HG02981 (cell line): ENCODE measurements around the gene SZT2.
A peak's percentile ranks its signal among the peaks of the same experiment; 100 is the strongest.

Experiments used
- ATAC-seq: cut with Tn5 transposase; IDR thresholded peaks from one replicate; pipeline ENCODE4 v1.9.1; 2021; ENCODE audit warnings: mild to moderate bottlenecking, moderate library complexity; ENCODE audit not compliant: unreplicated experiment

The SZT2 gene

DNA sequence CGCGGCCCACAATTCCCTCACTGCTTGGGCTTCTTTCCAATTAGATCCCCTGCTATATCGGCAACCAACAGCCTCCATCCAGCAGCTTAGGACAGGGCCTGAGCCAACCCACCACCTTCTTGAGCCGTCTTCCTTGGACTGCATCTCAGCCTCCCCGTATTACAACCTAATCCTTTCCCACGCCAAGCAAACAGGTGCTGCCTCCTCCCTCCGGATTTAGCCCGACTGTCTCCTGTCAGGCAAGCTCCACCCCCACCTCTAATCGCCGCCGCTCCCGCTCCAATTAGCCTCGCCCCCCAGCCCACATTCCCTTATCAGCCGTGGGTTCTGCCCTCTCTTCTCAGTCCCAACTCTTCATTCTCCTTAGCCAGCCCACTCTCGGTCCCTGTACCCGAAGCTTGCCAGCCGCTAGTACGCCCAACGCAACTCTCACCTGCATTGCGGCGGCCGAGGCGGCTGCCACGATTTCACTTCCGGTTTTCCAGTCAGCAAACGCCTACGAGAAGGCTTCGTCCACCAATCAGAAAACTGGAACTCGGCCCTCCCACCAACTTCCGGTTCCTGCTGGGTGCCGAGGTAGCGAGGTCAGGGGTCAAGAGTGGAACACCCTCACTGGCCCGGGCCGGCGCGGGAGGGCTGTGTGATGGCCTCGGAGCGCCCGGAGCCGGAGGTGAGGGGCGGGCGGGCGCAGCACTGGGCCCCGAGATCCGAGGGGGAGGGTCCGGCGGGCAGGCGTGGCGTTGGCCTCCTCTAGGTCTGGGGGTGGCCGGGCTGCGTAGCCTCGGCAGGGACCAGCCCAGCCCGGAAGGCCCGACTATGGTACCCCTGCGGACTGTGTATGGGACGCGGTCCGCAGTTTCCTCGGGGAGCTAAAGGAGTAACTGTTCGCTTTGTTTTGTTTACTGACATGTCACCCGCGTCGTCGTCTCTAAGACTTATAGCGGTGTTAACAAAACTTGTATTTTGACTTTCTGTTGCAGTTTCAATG lies at the start of gene SZT2, which contains the start of gene MED8:
Gene SZT2, plus strand, starts transcription at position 574 of the 988 bp plus-strand sequence. Its CDS starts 70 bp downstream, at position 644.
Gene MED8, minus strand, starts transcription at position 475 of the 988 bp plus-strand sequence. Its CDS starts 36 bp downstream, at position 439.
- ATAC-seq: peak; percentile 95

GRCh38 chr1:43340559-43340958 lies 49.1 kb upstream of the SZT2 start:
- no peak for ATAC-seq

DNA sequence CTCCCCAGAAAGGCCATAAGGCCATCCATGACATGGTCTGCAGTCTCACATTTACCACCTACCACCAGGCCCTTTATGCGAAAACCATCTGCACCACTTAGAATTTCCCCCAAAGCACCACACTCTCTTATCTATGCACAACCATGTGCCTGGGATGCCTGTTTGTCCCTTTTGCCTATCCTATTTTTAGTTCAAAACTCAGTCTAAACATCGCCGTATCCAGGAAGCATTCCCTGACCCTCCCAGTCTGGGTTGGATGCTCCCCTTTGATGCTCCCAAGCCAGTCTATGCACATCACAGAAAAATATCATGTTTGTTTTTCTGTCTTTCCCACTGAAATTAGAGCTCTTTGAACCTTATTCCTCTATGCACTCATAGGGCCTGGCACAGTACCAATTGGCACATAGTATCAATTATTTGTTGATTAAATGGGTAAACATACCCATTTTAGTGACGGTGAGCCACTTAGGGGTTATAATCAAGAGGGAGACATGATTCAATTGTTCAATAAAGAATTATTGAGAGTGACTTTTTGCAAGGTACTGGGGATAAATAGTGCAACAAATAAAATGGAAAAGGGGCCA lies 45.3 kb upstream of the SZT2 start:
- ATAC-seq: no peak

DNA sequence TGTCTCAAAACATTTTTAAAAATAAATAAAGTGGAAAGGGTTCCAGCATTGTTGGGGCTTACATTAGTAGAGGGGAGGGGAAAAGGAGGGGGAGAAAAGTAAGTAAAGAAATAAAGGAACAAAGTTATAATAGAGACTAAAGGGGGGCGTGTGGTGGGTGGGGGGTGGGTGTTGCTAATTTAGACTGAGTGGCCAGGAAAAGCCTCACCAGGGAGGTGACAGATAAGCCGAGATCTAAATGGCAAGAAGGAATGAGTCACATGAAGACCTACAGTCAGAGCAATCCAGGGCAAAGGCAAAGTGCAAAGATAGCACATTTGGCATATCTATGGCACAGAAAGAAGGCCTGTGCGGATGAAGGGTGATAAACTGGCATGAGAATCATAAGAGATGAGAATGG lies 44.6 kb upstream of the SZT2 start:
- ATAC-seq: no peak

DNA sequence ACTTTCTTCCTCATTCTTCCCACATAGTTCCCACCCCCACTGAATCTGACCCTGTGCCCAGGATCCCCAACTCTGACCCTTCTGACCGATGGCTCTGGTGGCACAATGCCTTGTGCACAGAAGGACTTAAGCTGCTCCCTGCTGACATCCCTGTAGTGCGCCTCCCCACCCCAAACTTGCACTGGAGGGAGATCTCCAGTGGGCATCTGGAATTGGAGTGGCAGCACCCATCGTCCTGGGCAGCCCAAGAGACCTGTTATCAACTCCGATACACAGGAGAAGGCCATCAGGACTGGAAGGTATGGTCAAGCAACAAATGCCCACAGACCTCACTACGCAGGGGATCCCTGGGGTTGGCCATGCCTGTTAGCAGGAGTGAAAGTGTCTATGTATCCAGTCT lies 43.1 kb upstream of the SZT2 start:
- no peak for ATAC-seq

DNA sequence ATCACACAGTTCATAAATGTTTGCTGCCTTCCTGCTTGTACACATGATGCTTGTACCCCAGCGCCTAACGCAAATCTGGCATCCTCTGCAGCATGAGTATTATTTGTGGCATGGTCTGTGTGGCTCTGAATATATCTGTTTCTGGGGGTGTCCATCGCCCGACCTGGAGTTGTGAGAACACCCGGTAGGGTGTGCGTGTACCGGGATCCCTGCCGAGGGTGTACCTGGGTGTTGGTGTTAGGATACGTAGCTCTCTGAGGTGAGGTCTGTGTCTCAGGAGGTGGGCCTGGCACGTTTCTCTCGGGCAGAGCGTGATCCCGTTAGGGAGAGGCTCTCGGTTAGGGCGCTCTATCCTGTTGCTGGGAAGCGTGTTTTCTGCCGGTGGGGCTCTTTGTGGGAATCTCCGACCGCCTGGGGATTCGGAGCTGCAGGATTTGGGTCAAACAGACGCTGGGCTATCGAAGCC lies 41.3 kb upstream of the SZT2 start:
- ATAC-seq: no peak

DNA sequence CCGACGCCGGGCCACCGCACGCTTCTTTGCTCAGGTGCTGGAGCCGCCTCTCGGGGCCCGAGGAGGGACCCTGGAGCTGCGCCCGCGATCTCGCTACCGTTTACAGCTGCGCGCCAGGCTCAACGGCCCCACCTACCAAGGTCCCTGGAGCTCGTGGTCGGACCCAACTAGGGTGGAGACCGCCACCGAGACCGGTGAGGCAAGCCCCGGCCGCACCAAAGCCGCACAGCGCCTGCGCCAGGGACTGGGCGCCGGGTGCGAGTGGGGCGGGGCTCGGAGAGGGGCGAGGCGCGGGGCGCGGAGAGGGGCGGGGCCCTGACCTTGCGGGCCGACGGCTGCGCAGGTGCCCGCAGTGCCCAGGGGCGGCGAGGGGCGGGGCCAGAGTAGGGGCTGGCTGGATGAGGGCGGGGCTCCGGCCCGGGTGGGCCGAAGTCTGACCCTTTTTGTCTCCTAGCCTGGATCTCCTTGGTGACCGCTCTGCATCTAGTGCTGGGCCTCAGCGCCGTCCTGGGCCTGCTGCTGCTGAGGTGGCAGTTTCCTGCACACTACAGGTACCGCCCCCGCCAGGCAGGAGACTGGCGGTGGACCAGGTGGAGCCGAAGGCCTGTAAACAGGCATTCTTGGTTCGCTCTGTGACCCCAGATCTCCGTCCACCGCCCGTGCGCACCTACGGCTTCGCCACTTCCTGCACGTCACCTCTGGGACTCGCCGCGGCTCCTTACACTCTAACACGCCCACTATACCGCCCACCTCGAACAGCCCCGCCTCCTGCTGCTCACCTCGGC lies 40.7 kb upstream of the SZT2 start:
- no peak for ATAC-seq

GRCh38 chr1:43349594-43350306 lies 39.9 kb upstream of the SZT2 start:
- ATAC-seq: no peak

GRCh38 chr1:43350976-43351375 lies 38.7 kb upstream of the SZT2 start:
- ATAC-seq: no peak

DNA sequence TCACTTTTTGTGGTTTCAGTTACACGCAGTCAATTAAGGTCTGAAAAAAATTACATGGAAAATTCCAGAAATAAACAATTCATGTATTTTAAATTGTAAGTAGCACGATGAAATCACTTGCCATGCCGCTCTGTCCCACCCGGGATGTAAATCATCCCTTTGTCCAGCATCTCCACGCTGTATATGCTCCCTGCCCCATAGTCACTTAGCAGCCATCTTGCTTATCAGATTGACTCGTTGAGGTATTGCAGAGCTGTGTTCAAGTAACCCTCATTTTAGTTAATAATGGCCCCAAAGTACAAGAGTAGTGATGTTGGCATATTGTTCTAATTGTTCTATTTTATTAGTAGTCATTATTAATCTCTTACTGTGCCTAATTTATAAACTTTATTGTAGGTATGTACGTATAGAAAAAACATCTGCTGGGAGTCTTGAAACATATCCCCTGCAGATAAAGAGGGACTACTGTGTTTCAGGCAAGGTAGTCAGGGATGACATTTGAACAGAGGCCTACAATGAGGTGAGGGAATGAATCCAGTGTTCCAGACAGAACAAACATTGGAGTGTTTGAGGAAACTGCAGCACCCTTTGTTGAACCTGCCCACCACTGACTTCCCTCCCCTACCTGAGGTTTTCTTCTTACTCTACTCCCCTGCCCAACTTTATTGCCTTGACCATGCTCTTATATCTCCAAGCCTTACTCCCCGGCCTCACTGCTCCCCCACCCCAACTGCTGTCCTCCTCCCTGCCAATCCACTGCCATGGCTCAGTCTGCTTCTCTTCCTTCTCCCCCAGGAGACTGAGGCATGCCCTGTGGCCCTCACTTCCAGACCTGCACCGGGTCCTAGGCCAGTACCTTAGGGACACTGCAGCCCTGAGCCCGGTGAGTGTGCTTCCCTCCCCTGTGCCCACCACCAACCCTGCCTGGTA lies 38.0 kb upstream of the SZT2 start:
- no peak for ATAC-seq

GRCh38 chr1:43352351-43352705 lies 37.4 kb upstream of the SZT2 start:
- ATAC-seq: no peak

DNA sequence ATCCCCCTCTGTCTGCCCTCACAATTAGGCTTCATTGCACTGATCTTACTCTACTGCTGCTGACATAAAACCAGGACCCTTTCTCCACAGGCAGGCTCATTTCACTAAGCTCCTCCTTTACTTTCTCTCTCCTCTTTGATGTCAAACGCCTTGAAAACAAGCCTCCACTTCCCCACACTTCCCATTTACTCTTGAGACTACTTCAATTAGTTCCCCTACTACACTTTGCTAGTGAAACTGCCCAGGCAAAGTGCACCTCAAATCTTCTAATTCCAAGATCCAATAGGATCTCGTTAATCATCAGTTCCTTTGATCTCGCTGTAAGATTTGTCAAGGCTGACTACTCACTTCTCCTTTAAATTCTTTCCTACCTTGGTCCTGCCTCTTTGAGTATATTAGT lies 36.8 kb upstream of the SZT2 start:
- no peak for ATAC-seq

GRCh38 chr1:43354471-43354870 lies 35.2 kb upstream of the SZT2 start:
- no peak for ATAC-seq

DNA sequence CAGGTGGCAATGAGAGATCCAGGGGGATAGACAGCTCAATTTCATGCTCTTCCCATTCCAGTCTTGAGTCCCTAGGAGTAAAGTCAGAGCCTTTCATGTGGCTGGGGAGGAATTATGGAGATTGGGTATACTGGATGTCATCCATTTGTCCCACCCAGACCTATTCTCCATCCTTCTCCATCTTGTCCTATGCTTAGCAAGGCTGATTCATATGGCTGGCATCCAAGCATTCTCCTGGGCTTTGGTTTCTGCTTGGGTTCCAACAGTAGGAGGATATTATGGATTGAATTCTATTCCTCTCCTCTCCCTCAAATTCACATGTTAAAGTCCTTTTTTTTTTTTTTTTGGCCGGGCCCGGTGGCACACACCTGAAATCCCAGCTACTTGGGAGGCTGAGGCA lies 34.8 kb upstream of the SZT2 start:
- ATAC-seq: no peak

DNA sequence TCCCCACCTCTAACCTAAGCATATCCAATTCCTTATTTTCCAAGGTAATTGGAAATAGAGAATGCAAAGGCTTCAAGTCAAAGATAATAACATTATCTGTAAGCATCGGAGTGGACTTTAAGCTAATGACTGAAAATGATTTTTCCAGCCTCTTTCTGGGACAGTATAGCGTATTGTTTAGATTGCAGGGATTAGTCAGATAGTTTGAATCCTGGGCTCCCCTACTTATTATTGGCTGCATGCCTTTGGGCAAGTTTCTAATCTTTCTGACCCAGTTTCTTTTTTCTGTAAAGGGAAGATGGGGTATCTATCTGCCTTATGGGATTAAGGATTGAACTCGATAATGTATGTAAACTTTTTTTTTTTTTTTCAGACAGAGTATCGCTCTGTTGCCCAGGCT lies 32.4 kb upstream of the SZT2 start:
- ATAC-seq: no peak

DNA sequence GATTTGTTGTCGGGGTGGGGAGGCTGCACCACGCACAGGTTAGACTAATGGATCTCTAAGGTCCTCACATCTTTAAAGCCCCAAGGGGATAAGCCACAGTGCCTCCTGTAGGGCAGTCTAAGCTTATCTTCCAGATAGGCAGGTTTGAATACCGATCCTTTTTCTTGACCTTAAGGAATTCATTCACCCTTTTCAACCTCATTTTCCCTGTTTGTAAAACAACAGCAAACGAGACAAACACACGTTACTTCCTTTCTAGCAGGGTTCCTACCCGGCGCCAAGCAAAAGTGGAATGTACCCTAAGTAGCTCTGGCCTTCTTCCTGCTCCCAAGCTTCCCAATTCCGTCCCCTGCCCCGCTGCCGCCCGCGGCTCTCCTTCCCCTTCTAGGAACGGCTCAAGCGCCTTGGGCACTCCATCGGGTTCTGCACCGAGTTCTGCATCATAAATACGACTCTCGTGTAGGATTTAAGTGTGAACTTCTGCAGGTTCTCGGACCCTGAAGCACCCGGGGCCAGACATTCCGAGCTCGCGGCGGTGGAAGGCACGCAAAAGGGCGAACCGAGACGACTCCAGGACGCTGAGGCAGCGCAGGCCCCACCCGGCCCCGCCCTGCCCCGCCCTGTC lies 31.5 kb upstream of the SZT2 start:
- peak; percentile 19 for ATAC-seq

DNA sequence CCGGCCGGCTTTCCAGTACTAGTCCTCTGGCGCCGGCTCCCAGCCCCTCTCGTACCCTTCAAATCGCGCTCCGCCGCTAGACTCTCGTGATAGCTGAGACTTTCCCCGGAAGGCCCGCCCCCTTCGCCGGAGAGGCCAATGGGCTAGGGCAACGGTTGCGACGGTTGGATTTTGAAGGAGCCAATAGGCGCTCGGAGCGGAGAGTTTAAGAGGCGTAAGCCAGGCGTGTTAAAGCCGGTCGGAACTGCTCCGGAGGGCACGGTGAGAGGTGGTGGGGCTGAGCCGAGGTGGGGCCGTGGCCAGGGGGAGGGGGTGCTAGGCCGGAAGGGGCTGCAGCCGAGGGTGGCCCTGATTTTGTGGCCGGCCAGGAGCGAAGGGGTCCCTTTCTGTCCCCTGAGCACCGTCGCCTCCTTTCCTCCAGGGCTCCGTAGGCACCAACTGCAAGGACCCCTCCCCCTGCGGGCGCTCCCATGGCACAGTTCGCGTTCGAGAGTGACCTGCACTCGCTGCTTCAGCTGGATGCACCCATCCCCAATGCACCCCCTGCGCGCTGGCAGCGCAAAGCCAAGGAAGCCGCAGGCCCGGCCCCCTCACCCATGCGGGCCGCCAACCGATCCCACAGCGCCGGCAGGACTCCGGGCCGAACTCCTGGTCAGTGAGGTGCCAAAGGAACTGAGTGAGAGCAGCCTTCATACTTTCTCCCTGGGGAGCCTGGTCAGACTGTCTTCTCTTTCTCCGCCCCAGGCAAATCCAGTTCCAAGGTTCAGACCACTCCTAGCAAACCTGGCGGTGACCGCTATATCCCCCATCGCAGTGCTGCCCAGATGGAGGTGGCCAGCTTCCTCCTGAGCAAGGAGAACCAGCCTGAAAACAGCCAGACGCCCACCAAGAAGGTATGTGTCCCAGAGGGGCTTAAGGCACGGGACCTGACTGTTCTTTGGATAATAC lies 30.7 kb upstream of the SZT2 start, which contains the start of gene CDC20:
Gene CDC20, plus strand, starts transcription at position 236 of the 948 bp plus-strand sequence. Its CDS starts 235 bp downstream, at position 471.
- ATAC-seq: peak; percentile 94

- ATAC-seq: no peak
These were observed 30.0 kb upstream of the SZT2 start for GRCh38 chr1:43359696-43360095.
